ENCODE data around the gene RPL35.
"Not testable (repeated sequence)": the region's sequence is repeated elsewhere in the genome, so short reads cannot be mapped to it uniquely, and the experiment has no call there.

Gene RPL35

DNA sequence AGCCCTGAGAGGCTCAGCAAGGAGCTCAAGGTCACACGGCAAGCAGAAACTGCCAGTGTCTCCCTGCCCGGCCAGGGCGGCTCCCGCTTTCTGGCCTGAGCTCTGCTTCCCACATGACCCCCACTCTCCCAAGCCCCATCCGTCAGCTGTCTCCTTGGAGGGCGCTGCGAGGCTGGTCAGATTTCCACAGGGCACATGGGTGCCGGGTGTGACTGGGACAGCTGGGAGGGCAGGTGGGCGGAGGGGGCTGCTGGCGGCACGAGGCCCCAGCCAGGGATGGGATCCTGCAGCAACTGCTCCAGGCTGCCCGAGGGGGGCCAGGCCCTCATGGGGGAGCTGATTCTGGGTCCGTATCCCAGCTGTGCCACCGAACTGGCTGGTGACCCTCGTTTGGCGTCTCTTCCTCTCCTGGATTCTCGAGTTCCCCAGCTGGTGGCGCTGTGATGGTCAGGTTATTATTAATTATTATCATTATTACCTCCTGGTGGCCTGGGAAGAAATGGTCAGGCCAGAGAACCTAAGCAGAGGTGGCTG, 21.4 kb downstream of the RPL35 start:
- H3K4me1 ChIP-seq (ENCODE audit: control insufficient read depth in 1 of 2, insufficient read depth in 1 of 2, low read depth in 1 of 2, low read length in 1 of 2), result no peaks in the 10 kb centered on the region
- H3K9me3 ChIP-seq, result no peaks in the 10 kb centered on the region
- no peaks in the 10 kb centered on the region for H3K36me3 ChIP-seq
- TF ChIP-seq, protein P1, sequence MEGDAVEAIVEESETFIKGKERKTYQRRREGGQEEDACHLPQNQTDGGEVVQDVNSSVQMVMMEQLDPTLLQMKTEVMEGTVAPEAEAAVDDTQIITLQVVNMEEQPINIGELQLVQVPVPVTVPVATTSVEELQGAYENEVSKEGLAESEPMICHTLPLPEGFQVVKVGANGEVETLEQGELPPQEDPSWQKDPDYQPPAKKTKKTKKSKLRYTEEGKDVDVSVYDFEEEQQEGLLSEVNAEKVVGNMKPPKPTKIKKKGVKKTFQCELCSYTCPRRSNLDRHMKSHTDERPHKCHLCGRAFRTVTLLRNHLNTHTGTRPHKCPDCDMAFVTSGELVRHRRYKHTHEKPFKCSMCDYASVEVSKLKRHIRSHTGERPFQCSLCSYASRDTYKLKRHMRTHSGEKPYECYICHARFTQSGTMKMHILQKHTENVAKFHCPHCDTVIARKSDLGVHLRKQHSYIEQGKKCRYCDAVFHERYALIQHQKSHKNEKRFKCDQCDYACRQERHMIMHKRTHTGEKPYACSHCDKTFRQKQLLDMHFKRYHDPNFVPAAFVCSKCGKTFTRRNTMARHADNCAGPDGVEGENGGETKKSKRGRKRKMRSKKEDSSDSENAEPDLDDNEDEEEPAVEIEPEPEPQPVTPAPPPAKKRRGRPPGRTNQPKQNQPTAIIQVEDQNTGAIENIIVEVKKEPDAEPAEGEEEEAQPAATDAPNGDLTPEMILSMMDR (IDR thresholded peaks at IDR 0.05), result no peak
- peaks cover 45% of the 10 kb centered on the region for H3K27me3 ChIP-seq
- no peak overlapping the region for H3K4me3 ChIP-seq (ENCODE audit: low read depth in 1 of 2, low read length in 1 of 2)
- no peak overlapping the region for H3K27ac ChIP-seq

DNA sequence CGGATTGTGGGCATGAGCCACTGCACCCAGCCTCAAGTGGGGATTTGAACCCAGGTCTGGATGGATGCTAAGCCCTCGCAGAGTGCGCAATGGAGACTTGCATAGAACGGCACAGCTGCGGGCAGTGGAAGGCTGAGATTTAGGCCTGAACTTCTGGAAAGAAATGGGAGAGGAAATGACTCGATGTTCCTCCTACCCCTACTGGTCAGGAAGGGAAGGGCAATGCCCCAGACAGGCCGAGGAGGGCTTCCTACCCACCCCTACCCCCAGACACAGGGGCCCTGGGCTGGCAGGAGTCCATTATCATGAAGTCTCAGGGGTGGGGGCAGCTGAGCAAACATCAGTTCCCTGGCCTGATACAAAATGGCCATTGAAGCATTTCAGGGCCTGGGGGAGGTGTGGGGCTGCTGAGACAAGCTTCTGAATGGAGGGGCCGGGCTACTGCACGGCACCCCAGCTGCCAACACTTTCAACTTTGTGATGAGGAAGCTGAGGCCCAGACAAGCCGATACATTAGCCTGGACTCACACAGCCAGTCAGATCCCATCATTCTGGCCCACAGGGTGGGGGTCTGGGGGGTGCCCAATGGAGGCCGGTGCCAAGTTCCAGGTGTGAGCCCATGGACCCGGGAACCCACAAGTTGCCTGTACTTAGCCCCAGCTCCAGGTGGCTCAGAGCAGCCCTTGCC, 22.0 kb downstream of the RPL35 start:
- no peak overlapping the region for H3K4me3 ChIP-seq (ENCODE audit: low read depth in 1 of 2, low read length in 1 of 2)
- H3K9me3 ChIP-seq, result no peaks in the 10 kb centered on the region
- H3K27me3 ChIP-seq, result peaks cover 45% of the 10 kb centered on the region
- no peaks in the 10 kb centered on the region for H3K36me3 ChIP-seq
- no peak overlapping the region for H3K27ac ChIP-seq
- no peaks in the 10 kb centered on the region for H3K4me1 ChIP-seq (ENCODE audit: control insufficient read depth in 1 of 2, insufficient read depth in 1 of 2, low read depth in 1 of 2, low read length in 1 of 2)
- TF ChIP-seq, protein P1 (IDR thresholded peaks at IDR 0.05), result no peak

DNA sequence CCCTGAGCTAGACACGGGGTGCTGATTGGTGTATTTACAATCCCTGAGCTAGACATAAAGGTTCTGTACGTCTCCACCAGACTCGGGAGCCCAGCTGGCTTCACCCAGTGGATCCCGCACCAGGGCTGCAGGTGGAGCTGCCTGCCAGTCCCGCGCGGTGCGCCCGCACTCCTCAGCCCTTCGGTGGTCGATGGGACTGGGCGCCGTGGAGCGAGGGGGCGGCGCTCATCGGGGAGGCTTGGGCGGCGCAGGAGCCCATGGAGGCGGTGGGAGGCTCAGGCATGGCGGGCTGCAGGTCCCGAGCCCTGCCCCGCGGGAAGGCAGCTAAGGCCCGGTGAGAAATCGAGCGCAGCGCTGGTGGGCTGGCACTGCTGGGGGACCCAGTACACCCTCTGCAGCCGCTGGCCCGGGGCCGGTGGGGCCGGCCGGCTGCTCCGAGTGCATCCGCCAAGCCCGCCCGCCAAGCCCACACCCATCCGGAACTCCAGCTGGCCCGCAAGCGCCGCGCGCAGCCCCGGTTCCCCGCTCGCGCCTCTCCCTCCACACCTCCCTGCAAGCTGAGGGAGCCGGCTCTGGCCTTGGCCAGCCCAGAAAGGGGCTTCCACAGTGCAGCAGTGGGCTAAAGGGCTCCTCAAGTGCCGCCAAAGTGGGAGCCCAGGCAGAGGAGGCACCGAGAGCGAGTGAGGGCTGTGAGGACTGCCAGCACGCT, 23.0 kb downstream of the RPL35 start:
- H3K27ac ChIP-seq; H3K4me3 ChIP-seq (ENCODE audit: low read depth in 1 of 2, low read length in 1 of 2); H3K36me3 ChIP-seq; H3K4me1 ChIP-seq (ENCODE audit: control insufficient read depth in 1 of 2, insufficient read depth in 1 of 2, low read depth in 1 of 2, low read length in 1 of 2); H3K9me3 ChIP-seq: not testable (repeated sequence)
- H3K27me3 ChIP-seq, result peaks cover 45% of the 10 kb centered on the region

GRCh38 chr9:124838132-124838531, 23.6 kb downstream of the RPL35 start:
- H3K4me3 ChIP-seq (ENCODE audit: low read depth in 1 of 2, low read length in 1 of 2); H3K9me3 ChIP-seq; H3K4me1 ChIP-seq (ENCODE audit: control insufficient read depth in 1 of 2, insufficient read depth in 1 of 2, low read depth in 1 of 2, low read length in 1 of 2); H3K27ac ChIP-seq; H3K36me3 ChIP-seq: not testable (repeated sequence)
- peaks cover 45% of the 10 kb centered on the region for H3K27me3 ChIP-seq

DNA sequence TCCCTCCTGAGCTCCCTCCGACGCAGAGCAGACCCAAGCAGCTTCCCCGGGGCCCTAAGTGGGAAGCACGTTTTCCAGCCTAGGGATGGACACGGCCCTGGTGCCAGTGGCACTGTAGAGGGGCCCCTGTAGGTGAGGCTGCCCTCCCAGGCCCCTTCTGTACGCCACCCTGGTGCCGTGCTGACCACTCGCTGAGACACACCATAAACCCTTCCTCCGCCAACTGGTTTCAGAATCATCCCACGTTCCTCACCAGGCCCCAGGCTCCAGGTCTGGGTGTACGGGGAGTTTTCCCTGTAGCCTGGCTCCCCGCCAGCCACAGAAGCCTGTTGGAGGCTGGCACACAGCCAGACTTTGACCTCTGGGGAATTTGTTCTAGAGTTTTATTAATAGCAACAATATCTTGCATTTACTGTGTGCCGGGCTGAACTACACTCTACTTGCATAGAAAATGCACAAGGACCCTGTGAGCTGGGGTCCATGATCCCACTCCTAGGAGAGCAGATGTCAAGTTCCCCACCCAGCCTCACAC, 26.7 kb downstream of the RPL35 start:
- Histone ChIP-seq H3K36me3 (no peaks in the 10 kb centered on the region), H3K27me3 (peaks cover 39% of the 10 kb centered on the region), H3K4me3 (ENCODE audit: low read depth in 1 of 2, low read length in 1 of 2) (no peak overlapping the region), H3K4me1 (ENCODE audit: control insufficient read depth in 1 of 2, insufficient read depth in 1 of 2, low read depth in 1 of 2, low read length in 1 of 2) (peaks cover 0 to 4% of the 10 kb centered on the region in 2 experiments), H3K9me3 (no peaks in the 10 kb centered on the region), H3K27ac (no peak overlapping the region)
- TF ChIP-seq, protein P1 (IDR thresholded peaks at IDR 0.05), result no peak

DNA sequence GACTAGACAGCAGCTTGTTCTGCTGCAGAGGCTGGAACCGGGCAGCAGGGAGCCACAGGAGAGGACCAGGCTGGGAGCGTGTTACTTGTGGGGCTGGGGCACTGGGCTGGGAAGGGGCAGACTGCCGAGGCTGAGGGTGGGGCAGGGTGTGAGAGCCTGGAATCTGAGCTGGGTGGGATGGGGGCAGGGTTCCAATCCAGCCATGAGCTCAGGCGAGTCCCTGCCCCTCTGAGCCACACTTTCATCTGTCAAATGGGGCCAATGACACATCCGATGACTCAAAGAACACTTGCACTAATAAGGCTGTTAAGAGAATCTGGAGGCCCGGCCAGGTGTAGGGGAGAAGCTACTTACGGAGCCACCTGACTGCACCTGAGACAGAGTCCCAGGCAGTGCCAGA, 27.2 kb downstream of the RPL35 start:
- TF ChIP-seq, protein P1 (IDR thresholded peaks at IDR 0.05), result no peak
- no peak overlapping the region for H3K4me3 ChIP-seq (ENCODE audit: low read depth in 1 of 2, low read length in 1 of 2)
- H3K27me3 ChIP-seq, result peaks cover 34% of the 10 kb centered on the region
- H3K4me1 ChIP-seq (ENCODE audit: control insufficient read depth in 1 of 2, insufficient read depth in 1 of 2, low read depth in 1 of 2, low read length in 1 of 2), result peaks cover 0 to 4% of the 10 kb centered on the region in 2 experiments
- H3K9me3 ChIP-seq, result no peaks in the 10 kb centered on the region
- H3K27ac ChIP-seq, result no peak overlapping the region
- H3K36me3 ChIP-seq, result no peaks in the 10 kb centered on the region

Measured in neutrophil (primary cell).